Measurements from ENCODE around the gene SPON1.
A peak's percentile ranks its signal among the peaks of the same experiment; 100 is the strongest.

The SPON1 gene

DNA sequence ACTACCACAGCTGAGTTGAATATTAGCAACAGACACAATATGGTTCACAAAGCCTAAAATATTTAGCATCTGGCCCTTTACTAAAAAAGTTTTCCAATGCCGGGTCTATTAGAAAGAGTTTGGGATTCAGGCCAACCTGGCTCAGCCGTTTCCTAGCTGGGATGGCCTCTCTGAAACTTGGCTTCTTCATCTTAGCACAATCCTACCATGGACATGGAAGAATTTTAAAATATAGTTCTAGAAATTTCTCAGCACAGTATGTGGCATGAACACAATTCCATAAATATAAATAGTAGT lies 292.7 kb downstream of the SPON1 start:
- no peak for DNase-seq (ENCODE audit: low spot score)

DNA sequence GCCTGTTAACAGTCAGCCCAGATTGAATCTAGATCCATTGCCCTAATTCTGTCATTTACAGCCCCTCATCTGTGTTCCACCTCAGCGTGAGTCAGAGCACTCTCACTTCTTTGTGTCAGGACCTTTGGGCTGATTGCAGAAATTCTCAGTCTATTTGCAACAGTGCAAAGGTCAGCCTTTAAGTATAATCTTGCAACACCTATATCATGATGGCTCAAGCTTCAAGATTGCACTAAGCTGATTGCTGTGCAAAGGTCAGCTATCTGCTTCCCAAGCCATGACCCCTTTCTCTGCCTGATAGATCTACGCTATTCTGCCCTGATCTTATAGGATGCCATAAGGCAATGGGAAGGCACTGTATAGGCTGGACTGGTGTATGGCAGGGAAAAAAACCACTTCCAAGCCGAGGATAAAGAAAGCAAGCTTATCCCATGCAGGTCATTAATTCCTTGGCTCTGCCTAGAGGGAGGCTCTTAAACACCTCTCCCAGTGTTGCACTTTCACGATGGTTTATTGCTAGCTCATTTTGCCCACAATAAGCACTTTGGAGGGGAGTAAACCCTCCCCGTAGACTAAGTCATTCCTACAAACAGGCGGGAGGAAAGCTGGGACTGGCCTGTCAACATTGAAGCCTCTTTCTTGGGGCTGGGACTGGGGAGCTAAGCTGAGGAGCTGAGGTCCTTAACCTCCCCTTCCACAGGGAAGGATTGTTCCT lies 295.9 kb downstream of the SPON1 start:
- no peak overlapping the region for H4K8ac ChIP-seq (ENCODE audit: low read depth, low read length)
- H2BK15ac ChIP-seq (ENCODE audit: low read length), result no peak overlapping the region
- no peak overlapping the region for H2BK12ac ChIP-seq (ENCODE audit: low read length)
- DNase-seq (ENCODE audit: low spot score), result no peak
- H3K27ac ChIP-seq (replicated peaks; ENCODE audit: low read length), result no peak overlapping the region
- peaks cover 0 to 2% of the 10 kb centered on the region in 2 donors for H3K4me1 ChIP-seq (ENCODE audit: control insufficient read depth in 2 of 2, insufficient read depth in 1 of 2, low read depth in 1 of 2, low read length in 2 of 2)
- no peak overlapping the region for H3K4me2 ChIP-seq (ENCODE audit: insufficient read depth, low read length, poor library complexity, severe bottlenecking)
- no peak overlapping the region for H3K4me3 ChIP-seq (ENCODE audit: low read length in 2 of 2)
- H3K9me3 ChIP-seq (replicated peaks in 1 of 2; ENCODE audit: control insufficient read depth in 2 of 2, insufficient read depth in 1 of 2, low read depth in 1 of 2, low read length in 2 of 2), result no peaks in the 10 kb centered on the region
- no peak overlapping the region for H3K23ac ChIP-seq (ENCODE audit: low read depth, low read length, poor library complexity)
- H3K27me3 ChIP-seq (ENCODE audit: control insufficient read depth in 3 of 3, insufficient read depth in 3 of 3, low read depth in 1 of 3, low read length in 3 of 3), result peaks cover 0 to 9% (median 0%) of the 10 kb centered on the region in 3 experiments
- no peak overlapping the region for H2BK120ac ChIP-seq (ENCODE audit: low read depth, low read length)
- H3K36me3 ChIP-seq (replicated peaks in 1 of 2; ENCODE audit: control insufficient read depth in 2 of 2, insufficient read depth in 2 of 2, low read length in 2 of 2), result peaks cover 0 to 4% of the 10 kb centered on the region in 2 donors
- no CpG with 5 or more reads among the region's 6 CpGs for WGBS, 2 donors (ENCODE audit: extremely low coverage in 2 of 2, insufficient read length in 2 of 2, insufficient replicate concordance in 1 of 2)
- no peak overlapping the region for H4K91ac ChIP-seq (ENCODE audit: low read depth, low read length, poor library complexity)
- no peak overlapping the region for H3K18ac ChIP-seq (ENCODE audit: low read length)
- no peak overlapping the region for H2BK5ac ChIP-seq (ENCODE audit: low read length)
- no peak overlapping the region for H3K14ac ChIP-seq (ENCODE audit: low read length)
- no peak overlapping the region for H3K9ac ChIP-seq (ENCODE audit: low read depth, low read length, poor library complexity)
- no peak overlapping the region for H2AK5ac ChIP-seq (ENCODE audit: low read depth, low read length)
- no peak overlapping the region for H2AFZ ChIP-seq (ENCODE audit: low read length)
- H3K4ac ChIP-seq (ENCODE audit: low read length), result no peak overlapping the region
- no peaks in the 10 kb centered on the region for H3K79me1 ChIP-seq (ENCODE audit: low read depth, low read length)

More for the DNA sequence above, 292.7 kb downstream of the SPON1 start:
- Histone ChIP-seq H2BK15ac (ENCODE audit: low read length) (no peak overlapping the region), H3K79me1 (ENCODE audit: low read depth, low read length) (no peaks in the 10 kb centered on the region), H2BK120ac (ENCODE audit: low read depth, low read length) (no peak overlapping the region), H3K4me3 (ENCODE audit: low read length in 2 of 2) (no peak overlapping the region), H3K4me2 (ENCODE audit: insufficient read depth, low read length, poor library complexity, severe bottlenecking) (no peak overlapping the region), H3K23ac (ENCODE audit: low read depth, low read length, poor library complexity) (no peak overlapping the region), H3K4me1 (ENCODE audit: control insufficient read depth in 2 of 2, insufficient read depth in 1 of 2, low read depth in 1 of 2, low read length in 2 of 2) (peaks cover 0 to 2% of the 10 kb centered on the region in 2 donors), H3K14ac (ENCODE audit: low read length) (no peak overlapping the region), H2BK12ac (ENCODE audit: low read length) (no peak overlapping the region), H3K36me3 (replicated peaks in 1 of 2; ENCODE audit: control insufficient read depth in 2 of 2, insufficient read depth in 2 of 2, low read length in 2 of 2) (no peaks in the 10 kb centered on the region), H3K27me3 (ENCODE audit: control insufficient read depth in 3 of 3, insufficient read depth in 3 of 3, low read depth in 1 of 3, low read length in 3 of 3) (peaks cover 0 to 26% (median 0%) of the 10 kb centered on the region in 3 experiments), H2AK5ac (ENCODE audit: low read depth, low read length) (no peak overlapping the region), H4K8ac (ENCODE audit: low read depth, low read length) (no peak overlapping the region), H3K9me3 (replicated peaks in 1 of 2; ENCODE audit: control insufficient read depth in 2 of 2, insufficient read depth in 1 of 2, low read depth in 1 of 2, low read length in 2 of 2) (no peaks in the 10 kb centered on the region), H3K9ac (ENCODE audit: low read depth, low read length, poor library complexity) (no peak overlapping the region), H3K18ac (ENCODE audit: low read length) (no peak overlapping the region), H3K4ac (ENCODE audit: low read length) (no peak overlapping the region), H2BK5ac (ENCODE audit: low read length) (no peak overlapping the region), H2AFZ (ENCODE audit: low read length) (no peak overlapping the region), H3K27ac (replicated peaks; ENCODE audit: low read length) (no peak overlapping the region), H4K91ac (ENCODE audit: low read depth, low read length, poor library complexity) (no peak overlapping the region)
- no CpG with 5 or more reads among the region's 2 CpGs for WGBS, 2 donors (ENCODE audit: extremely low coverage in 2 of 2, insufficient read length in 2 of 2, insufficient replicate concordance in 1 of 2)

DNA sequence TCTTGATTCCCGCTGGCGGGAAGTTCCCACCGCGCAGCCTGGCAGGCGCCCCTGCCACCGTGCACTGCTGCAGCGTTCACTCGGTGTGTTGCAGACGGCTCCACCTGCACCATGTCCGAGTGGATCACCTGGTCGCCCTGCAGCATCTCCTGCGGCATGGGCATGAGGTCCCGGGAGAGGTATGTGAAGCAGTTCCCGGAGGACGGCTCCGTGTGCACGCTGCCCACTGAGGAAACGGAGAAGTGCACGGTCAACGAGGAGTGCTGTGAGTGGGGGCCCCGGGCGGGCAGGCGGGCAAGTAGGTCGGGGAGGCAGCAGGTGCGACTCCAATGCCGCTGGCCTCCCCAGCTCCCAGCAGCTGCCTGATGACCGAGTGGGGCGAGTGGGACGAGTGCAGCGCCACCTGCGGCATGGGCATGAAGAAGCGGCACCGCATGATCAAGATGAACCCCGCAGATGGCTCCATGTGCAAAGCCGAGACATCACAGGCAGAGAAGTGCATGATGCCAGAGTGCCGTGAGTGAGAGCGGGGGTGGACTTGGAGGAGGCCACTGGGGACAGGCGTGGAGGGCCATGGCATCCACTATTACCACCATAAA lies 296.8 kb downstream of the SPON1 start:
- Histone ChIP-seq H2BK12ac (ENCODE audit: low read length) (no peak overlapping the region), H3K4me1 (ENCODE audit: control insufficient read depth in 2 of 2, insufficient read depth in 1 of 2, low read depth in 1 of 2, low read length in 2 of 2) (peaks cover 0 to 2% of the 10 kb centered on the region in 2 donors), H3K4ac (ENCODE audit: low read length) (no peak overlapping the region), H3K18ac (ENCODE audit: low read length) (peak overlapping the region; percentile 16), H2AK5ac (ENCODE audit: low read depth, low read length) (no peak overlapping the region), H3K9ac (ENCODE audit: low read depth, low read length, poor library complexity) (peak overlapping the region; percentile 31), H4K91ac (ENCODE audit: low read depth, low read length, poor library complexity) (no peak overlapping the region), H3K4me3 (ENCODE audit: low read length in 2 of 2) (no peak overlapping the region), H3K4me2 (ENCODE audit: insufficient read depth, low read length, poor library complexity, severe bottlenecking) (no peak overlapping the region), H3K27ac (replicated peaks; ENCODE audit: low read length) (no peak overlapping the region), H4K8ac (ENCODE audit: low read depth, low read length) (peak overlapping the region; percentile 84), H2BK120ac (ENCODE audit: low read depth, low read length) (no peak overlapping the region), H3K36me3 (replicated peaks in 1 of 2; ENCODE audit: control insufficient read depth in 2 of 2, insufficient read depth in 2 of 2, low read length in 2 of 2) (peaks cover 0 to 4% of the 10 kb centered on the region in 2 donors), H3K9me3 (replicated peaks in 1 of 2; ENCODE audit: control insufficient read depth in 2 of 2, insufficient read depth in 1 of 2, low read depth in 1 of 2, low read length in 2 of 2) (no peaks in the 10 kb centered on the region), H3K23ac (ENCODE audit: low read depth, low read length, poor library complexity) (peak overlapping the region; percentile 48), H2AFZ (ENCODE audit: low read length) (no peak overlapping the region), H3K27me3 (ENCODE audit: control insufficient read depth in 3 of 3, insufficient read depth in 3 of 3, low read depth in 1 of 3, low read length in 3 of 3) (peaks cover 0 to 8% (median 0%) of the 10 kb centered on the region in 3 experiments), H2BK5ac (ENCODE audit: low read length) (no peak overlapping the region), H2BK15ac (ENCODE audit: low read length) (no peak overlapping the region), H3K14ac (ENCODE audit: low read length) (no peak overlapping the region), H3K79me1 (ENCODE audit: low read depth, low read length) (no peaks in the 10 kb centered on the region)
- DNase-seq (ENCODE audit: low spot score), result no peak
- WGBS, 2 donors (ENCODE audit: extremely low coverage in 2 of 2, insufficient read length in 2 of 2, insufficient replicate concordance in 1 of 2), result no CpG with 5 or more reads among the region's 38 CpGs

DNA sequence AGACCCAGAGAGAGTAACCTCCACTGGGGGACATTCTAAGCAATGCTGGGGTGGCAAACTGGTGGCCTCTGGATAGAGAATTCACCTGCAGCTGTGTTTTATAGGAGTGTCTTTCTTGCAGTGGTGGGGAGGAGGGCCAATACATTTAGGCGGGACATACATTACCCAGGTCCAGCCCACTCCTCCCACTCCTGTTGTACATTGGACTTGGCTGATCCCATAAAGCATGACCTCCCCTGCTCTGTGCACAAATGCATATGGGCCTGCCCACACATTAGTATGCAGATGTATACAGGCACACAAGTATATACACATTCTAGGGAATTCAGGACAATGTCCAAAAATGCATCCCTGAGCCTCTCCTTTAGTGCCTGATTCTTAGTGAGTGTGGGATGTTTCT lies 297.4 kb downstream of the SPON1 start:
- peaks cover 0 to 8% (median 0%) of the 10 kb centered on the region in 3 experiments for H3K27me3 ChIP-seq (ENCODE audit: control insufficient read depth in 3 of 3, insufficient read depth in 3 of 3, low read depth in 1 of 3, low read length in 3 of 3)

More for the DNA sequence above, 297.4 kb downstream of the SPON1 start:
- Histone ChIP-seq H3K9ac (ENCODE audit: low read depth, low read length, poor library complexity) (no peak overlapping the region), H2BK12ac (ENCODE audit: low read length) (no peak overlapping the region), H3K14ac (ENCODE audit: low read length) (no peak overlapping the region), H3K4ac (ENCODE audit: low read length) (no peak overlapping the region), H3K9me3 (replicated peaks in 1 of 2; ENCODE audit: control insufficient read depth in 2 of 2, insufficient read depth in 1 of 2, low read depth in 1 of 2, low read length in 2 of 2) (no peaks in the 10 kb centered on the region), H3K4me1 (ENCODE audit: control insufficient read depth in 2 of 2, insufficient read depth in 1 of 2, low read depth in 1 of 2, low read length in 2 of 2) (peaks cover 0 to 2% of the 10 kb centered on the region in 2 donors), H3K4me2 (ENCODE audit: insufficient read depth, low read length, poor library complexity, severe bottlenecking) (no peak overlapping the region), H2BK120ac (ENCODE audit: low read depth, low read length) (no peak overlapping the region), H2AK5ac (ENCODE audit: low read depth, low read length) (no peak overlapping the region), H2AFZ (ENCODE audit: low read length) (no peak overlapping the region), H3K4me3 (ENCODE audit: low read length in 2 of 2) (no peak overlapping the region), H2BK15ac (ENCODE audit: low read length) (no peak overlapping the region), H2BK5ac (ENCODE audit: low read length) (no peak overlapping the region), H3K23ac (ENCODE audit: low read depth, low read length, poor library complexity) (no peak overlapping the region), H3K79me1 (ENCODE audit: low read depth, low read length) (no peaks in the 10 kb centered on the region), H4K8ac (ENCODE audit: low read depth, low read length) (no peak overlapping the region), H4K91ac (ENCODE audit: low read depth, low read length, poor library complexity) (no peak overlapping the region), H3K36me3 (replicated peaks in 1 of 2; ENCODE audit: control insufficient read depth in 2 of 2, insufficient read depth in 2 of 2, low read length in 2 of 2) (peaks cover 0 to 4% of the 10 kb centered on the region in 2 donors), H3K27ac (replicated peaks; ENCODE audit: low read length) (no peak overlapping the region), H3K18ac (ENCODE audit: low read length) (no peak overlapping the region)
- no peak for DNase-seq (ENCODE audit: low spot score)
- no CpG with 5 or more reads among the region's 1 CpG for WGBS, 2 donors (ENCODE audit: extremely low coverage in 2 of 2, insufficient read length in 2 of 2, insufficient replicate concordance in 1 of 2)

Data from neuronal stem cell (in vitro differentiated cells).